Measurements from ENCODE around the gene RABGAP1L.
"Not testable (repeated sequence)": the region's sequence is repeated elsewhere in the genome, so short reads cannot be mapped to it uniquely, and the experiment has no call there.

The RABGAP1L gene

DNA sequence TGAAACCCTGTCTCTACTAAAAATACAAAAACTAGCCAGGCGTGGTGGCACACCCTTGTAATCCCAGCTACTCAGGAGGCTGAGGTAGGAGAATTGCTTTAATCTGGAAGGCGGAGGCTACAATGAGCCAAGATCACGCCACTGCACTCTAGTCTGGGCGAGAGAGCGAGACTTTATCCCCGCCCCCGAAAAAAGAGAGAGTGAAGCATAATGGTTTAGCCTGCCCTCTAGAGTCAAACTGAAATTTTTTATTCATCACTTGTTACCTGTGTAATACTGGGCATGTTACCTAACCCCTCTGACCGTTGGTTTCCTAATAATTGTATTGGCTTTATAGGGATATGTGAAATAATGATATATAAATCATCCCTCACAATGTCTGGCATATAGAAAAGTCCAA lies 307.3 kb downstream of the RABGAP1L start:
- no peak for DNase-seq

DNA sequence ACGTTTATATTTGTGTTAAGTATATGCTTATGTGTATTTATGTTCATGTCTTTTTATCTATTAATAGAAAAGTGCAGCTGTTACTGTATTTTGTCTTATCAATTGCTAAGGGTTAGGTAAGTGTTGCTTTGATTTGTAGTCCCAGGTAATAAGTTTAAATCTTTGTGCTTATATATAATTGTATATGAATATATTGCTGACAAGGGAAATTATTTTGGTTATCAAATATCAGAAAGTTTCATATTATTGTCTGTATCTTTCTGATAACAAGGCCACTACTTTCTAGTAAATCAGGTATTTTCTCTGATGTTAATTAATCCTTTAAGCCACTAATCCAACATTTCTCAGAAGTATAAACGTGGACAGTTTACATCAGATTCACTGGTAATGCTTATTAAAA lies 309.7 kb downstream of the RABGAP1L start:
- DNase-seq, result no peak

DNA sequence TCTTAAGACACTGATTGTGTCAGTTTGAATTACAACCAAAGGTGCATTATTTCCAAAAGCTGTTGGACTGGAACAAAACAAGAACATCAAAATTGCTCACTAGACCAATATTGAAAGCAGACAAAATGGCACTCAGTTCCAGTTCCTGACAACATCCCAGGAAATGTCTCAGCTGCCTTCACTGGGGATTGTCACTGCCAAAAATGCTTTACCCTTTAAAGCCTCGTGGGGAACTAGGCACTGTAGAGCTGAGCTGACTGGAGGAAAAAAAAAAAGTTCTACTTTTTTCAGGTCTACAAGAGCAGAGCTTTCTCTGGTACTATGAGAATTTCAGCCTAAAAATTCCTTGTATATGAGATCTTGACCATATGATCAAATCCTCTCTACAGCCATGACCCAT lies 310.4 kb downstream of the RABGAP1L start:
- DNase-seq, result no peak

DNA sequence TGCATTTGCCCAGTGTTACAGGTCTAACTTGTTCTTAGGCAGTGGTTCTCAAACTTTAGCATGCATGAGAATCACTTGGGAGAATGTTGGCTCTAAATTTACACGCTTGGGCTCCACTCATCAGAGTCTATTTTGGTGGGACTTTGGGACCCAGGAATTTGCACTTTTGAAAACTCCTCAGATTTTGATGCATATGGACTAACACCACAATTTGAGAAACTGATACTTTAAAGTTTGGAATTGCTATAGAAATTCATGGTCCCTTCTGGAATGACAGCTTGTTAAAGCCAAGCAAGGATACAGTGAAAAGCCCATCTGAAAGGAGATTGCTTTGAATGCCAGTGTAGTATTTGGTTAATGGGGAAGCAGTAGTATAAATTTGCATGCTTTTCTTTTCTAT lies 320.0 kb downstream of the RABGAP1L start:
- no peak for DNase-seq

DNA sequence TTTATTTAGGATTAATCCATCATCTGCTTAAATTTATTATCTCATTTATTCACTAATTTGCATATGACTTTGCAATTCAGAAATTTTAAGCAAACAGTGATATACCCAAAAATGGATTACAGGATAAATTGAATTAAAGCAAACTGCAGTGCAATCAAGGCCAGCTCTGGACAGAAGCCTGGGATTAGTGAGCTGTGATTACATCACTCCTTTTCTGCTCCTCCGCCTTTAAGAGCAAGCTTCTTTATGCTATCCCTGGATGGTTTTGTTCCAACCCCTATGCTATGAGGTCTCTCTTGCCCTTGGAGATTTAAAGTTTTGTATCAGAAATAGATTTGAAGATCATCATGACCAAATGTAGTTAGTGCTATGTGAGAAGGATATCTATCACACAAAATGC lies 321.0 kb downstream of the RABGAP1L start:
- DNase-seq, result no peak

DNA sequence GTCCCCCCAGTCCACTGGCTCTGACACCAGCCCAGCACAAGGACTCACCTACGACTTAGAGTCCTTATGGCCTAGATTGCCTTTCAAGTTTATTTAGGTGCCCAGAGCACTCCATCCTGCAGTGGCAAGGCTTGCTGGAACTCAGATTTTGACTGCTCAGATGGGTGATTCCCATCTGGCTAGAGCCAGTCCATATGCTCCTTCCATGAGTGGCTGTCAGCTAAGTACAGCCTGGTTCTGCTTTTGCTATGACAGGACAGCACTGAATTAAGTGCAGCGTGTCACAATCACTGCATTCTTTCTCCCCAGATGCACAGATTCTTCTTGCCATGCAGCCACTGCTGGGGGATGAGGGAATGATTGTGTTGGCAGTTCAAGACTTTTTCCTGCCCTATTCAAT lies 332.3 kb downstream of the RABGAP1L start:
- no peak for DNase-seq

DNA sequence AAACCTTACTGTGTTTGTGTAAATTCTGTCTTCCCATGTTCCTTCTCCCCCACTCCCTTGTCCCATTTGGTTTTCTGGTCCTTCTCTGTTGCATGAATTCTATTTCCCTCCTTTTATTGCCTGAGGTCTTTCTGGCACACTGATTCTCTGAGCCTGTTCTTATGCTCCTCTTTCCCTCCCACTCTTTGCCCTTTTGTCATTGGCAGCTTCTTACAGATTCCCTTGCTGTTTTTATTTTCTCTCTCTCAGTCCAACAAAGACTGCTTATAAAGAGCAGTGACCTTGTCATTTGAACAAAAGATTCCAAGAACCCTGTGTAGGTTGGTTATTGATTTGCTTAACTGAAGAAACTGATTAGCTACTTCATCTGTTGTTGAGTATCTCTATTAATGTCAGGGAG lies 338.2 kb downstream of the RABGAP1L start:
- no peak for DNase-seq

DNA sequence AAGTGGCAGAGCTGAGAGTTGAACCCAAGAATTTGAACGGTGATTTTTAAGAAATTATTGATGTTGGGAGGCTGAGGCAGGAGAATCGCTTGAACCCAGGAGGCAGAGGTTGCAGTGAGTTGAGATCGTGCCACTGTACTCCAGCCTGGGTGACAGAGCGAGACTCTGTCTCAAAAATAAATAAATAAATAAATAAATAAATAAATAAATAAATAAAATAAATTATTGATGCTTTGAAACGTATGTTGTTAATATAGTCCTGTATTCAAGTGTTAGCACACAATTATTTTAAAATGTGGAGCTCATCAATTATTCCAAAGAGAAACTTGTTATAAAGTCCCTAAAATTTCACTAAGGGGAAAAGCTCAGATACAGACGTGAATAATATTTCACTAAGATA lies 357.4 kb downstream of the RABGAP1L start:
- not testable (repeated sequence) for DNase-seq

DNA sequence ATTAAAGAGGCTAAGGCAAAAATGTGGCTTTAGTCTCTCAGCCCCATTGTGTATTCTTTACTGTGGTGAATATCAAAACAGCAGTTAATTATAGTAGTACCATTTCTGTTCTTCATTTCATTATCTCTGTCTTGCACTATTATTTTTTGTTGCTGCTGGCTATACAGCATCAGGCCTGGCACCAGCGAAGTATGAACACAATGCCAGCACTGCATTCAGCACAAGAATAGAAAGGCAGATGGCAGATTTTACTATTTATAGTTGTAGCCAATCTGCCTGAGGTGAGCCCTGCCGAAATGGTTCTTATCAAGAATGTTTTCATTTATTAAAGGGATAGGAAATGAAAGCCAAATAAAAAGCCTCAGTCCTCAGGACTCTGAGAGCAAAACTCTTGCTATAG lies 360.5 kb downstream of the RABGAP1L start:
- DNase-seq, result peak; percentile 46 to 78

DNA sequence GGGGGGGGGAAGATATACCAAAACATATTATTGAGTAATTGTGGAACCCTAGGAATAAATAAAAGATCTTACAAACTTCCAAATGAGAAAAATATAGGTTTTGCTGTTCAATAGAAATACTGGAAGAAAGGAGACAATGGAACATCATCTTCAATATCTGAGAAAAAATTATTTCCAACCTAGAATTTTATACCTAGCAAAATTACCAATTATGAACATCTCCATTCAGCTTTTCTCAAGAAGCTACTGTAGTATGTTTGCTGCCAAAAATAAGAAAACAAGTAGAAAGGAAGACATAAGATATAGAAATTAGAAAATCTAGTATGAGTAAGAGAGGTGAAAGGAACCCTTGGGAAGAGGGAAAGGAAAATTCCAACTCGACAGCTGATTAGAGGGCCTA lies 372.4 kb downstream of the RABGAP1L start:
- DNase-seq, result no peak

DNA sequence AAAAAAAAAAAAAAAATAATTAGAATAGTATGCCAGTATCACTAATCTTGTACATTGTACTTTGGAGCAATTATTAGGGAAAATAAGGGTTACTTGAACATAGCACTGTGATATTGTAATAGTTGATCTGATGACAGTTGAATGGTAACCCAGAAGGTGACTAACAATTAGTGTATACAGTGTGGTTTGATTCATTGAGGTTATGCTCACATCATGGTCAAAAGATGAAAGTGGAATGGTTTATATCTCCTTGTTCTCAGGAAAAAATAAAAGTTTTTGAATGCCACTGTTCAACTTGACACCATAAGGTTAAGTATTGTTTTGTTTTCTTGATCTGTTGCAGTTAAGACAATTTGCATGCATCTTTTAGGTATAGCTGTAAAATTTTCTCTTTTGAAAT lies 375.5 kb downstream of the RABGAP1L start:
- DNase-seq, result no peak

DNA sequence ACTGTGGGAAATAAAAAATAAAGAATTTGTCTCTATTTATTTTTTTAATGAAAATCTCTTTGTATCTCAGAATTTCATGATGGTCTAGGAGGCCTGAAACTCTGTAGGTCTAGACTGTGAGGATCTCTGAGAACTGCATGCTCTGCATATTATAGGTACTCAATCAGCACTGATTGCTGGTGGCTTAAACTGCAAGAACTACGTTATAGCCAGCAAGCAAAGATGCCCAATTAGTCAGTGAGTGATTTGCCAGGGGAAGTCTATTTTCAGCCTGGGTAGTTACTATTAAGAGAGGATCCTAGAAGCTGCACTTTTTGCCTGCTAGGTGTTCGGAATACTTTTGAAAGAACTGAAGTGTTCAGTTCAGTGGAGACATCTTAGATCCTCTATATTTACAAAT lies 375.9 kb downstream of the RABGAP1L start:
- no peak for DNase-seq

DNA sequence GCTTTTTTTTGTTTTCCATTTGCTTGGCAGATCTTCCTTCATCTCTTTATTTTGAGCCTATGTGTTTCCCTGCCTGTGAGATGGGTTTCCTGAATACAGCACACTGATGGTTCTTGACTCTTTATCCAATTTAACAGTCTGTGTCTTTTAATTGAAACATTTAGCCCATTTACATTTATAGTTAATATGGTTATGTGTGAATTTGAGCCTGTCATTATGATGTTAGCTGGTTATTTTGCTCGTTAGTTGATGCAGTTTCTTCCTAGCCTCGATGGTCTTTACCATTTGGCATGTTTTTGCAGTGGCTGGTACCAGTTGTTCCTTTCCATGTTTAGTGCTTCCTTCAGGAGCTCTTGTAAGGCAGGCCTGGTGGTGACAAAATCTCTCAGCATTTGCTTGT lies 384.1 kb downstream of the RABGAP1L start:
- DNase-seq, result not testable (repeated sequence)

DNA sequence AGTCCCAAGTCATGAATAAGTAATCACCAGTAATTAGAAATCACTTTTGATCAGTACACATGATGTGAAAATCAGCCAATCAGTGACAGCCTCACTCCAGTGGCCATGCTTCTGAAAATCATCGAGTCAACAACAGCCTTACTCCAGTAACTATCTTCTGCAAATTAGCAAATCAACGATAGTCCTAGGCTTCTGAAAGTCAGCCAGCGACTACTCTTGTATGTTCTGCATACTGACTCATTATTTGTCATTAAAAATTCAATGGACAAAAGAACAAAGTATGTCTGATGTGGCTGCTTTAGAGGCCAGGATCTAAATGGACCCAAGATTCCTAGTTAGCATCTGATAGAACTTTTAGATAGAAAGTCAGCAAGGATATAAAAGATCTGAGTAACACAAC lies 391.0 kb downstream of the RABGAP1L start:
- DNase-seq, result no peak

DNA sequence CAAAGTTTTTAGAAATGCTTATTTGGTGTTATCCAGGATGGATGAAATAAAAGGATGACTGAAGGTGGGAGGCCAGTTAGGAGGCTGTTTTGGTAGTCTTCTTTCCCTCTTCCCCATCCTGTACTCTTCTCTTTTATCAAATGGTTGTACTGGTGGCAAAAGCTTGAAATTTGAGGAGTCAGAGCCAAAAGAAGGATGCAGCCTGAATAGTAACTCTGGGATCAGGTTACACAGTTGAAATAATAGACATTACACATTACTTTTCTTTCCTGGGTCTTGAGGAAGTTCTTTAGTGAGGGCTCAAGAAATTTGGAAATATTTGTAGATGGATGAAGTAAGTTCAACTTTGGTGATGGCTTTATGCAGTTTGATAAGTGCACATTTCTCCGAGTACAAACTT lies 397.1 kb downstream of the RABGAP1L start:
- no peak for DNase-seq

DNA sequence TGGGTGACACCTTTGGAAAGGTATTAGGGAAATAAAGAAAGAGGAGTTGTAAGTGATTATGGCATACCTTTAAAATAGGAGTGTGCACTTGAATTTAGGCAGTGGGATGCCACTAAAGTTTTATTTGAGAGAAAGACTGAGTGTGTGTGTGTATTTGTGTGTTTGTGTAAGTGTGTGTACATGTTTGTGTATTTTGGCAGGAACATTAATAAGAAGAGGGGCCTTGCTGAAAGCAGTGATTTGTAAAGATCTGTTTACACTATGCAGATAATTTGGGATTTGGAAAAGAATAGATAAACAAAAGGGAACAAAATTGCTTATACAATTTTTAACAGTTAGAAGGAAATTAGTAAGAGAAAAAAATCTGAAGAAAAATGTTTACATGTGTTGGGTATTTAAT lies 409.2 kb downstream of the RABGAP1L start:
- DNase-seq, result no peak

DNA sequence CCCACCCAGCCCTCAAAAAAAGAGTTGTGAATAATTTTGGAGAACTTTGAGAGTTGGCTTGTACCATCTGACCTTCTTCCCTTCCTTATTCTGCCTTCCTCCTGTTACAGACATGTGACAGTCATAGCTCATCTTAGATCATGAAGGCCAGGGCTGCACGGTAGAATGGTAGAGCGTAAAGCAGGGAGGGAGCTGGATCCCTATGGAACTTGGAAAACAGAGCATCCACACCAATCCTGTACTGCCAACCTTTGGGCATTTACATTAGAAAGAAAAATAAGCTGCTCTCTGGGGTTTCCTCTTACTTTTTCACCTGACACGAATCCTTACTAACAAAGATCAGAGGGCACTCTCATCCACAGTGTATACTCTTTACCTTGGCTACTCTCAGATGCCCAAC lies 409.9 kb downstream of the RABGAP1L start:
- DNase-seq, result no peak

DNA sequence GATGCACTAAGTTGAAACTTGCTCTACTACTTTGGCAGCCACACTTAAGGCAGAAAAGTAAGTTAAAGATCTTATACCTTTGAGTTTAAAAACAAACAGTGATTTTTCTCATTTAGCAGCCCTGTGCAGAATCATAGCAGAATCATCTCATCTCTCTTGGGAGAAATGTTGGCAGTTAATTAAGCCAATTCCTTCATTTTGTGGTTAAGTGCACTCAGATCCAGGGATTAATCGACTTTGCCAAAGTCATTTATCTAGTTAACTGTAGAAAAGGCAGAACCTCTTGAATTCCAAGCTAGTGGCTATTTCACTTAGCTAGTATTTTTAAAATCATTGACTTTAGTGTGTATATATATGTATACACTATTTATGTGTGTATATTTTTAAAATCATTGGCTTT lies 413.5 kb downstream of the RABGAP1L start:
- no peak for DNase-seq

DNA sequence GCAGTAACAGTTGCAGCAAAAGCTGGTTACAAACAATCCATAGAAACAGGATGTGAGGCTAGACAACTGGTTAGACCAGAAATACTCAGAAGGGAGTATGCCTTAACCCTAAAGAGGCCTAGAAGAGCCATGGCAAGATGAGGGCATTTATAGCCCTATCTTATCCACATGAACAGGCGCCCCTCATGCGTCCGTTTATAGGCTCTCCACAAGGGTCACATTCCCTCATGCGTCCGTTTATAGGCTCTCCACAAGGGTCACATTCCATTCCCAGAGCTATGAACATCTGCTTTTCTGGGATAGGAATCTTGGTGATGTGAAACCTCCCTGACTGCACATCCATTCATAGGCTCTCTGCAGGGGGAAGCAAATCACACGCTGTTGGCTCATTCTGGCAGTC lies 416.8 kb downstream of the RABGAP1L start:
- not testable (repeated sequence) for DNase-seq

DNA sequence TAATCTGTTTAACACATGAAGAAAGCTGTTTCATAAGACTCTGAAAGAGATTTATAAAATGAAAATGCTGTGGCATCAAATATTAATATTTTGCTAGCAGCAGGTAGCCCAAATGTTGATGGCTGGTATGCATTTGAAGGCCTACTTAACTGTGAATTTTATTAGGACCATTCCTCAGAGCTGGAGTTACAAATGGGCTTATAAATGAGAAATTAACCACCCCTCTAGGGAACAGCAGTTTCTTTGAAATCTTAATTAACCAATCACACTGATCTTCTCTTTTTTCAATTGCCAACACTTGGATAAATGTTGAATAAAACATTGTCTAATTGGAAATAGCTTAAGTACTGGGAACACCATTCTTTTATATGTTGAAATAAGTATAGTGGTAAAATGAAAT lies 418.4 kb downstream of the RABGAP1L start:
- no peak for DNase-seq

DNA sequence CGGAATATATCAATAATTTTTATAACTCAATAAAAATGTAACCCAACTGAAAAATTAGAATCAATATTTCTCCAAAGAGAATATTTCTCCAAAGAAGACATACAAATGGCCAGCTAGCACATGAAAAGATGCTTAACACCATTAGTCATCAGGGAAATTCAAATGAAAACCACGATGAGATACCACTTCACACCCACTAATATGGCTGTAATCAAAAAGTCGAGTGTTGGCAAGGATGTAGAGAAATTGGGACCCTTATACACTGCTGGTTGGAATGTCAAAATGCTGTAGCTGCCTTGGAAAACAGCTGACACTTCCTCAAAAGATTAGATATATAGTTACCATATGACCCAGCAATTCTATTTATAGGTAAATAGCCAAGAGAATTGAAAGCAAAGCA lies 421.5 kb downstream of the RABGAP1L start:
- DNase-seq, result no peak

DNA sequence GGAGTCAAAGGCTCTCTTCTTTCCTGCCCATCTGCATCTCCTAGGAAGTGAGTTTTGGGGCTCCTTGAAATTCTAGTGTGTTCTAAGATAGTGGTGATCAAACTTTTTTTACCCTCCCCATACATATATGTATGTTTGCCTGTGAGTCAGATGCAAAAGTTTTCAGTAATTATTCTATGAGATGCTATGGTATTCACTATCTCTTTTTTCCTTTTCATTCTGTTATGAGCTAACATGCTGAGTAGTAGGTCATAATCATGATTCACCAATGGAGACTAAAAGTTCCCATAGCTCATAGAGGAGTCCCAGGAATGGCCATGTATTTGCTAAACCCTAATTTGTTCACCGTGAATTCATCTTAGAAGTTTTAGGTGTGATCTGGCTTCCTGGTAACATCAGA lies 424.0 kb downstream of the RABGAP1L start:
- DNase-seq, result no peak

DNA sequence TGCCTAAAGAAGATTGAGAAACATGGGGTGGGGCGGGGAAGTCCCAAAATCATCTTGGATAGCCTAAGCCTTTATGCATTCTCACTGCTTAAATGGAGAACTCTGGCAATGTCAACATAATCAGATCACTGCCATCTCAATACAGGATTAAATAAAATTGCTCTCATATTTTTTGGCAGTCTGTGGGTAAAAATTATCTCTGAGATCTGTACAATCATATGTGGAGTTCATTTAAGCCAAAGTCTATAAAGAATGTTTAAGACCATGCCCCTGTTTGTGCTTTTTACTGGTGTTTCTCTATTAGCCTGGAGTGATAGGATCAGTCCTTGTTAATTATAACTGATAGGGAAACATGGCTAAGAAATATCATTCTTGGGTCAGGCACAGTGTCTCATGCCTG lies 424.8 kb downstream of the RABGAP1L start:
- DNase-seq, result no peak

DNA sequence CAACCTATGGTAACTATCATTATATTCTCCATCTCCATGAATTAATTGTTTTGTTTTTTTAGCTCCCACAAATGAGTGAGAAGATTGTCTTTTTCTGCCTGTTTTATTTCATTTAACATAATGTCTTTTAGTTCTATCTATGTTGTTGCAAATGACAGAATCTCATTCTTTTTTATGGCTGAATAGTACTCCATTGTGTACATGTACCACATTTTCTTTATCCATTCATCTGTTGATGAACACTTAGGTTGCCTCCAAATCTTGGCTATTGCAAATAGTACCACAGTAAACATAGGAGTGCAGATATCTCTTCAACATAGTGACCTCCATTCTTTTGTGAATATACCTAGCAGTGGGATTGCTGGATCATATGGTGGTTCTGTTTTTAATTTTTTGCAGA lies 429.3 kb downstream of the RABGAP1L start:
- DNase-seq, result not testable (repeated sequence)

DNA sequence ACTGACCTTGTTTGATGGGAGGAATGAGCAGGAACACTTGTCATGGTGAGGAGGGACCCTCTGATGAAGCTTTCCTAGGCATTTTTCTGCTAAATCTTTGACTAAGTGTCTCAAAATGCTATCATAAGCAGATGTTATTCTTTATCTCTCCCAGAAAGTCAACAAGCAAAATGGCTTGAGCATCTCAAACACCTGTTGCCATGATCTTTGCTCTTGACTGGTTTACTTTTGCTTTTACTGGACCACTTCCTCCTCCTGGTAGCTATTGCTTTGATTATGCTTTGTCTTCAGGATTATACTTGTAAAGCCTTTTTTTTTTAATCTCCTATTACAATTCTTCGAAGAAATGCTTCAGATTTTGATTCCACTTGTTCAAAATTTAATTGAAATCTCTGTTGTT lies 445.9 kb downstream of the RABGAP1L start:
- DNase-seq, result no peak

DNA sequence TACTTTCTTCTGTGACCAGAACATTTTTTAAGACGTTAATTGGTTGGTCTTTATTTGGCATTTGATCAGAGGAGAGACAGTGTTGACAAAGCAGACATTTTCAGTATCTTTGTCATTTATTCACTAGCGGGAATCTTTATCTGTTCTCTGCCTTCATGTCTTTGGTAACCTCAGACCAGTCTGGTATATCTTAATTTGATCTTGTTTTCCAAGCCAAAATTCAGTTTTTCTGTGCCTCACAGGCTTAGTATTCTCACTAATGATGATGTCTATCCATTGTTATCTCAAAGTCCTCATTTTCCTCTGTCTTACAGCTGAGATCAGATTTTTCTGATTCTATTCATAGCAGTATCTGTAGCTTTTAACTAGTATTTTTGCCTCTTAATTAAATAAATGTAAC lies 447.2 kb downstream of the RABGAP1L start:
- no peak for DNase-seq
